ENCODE measurements around the gene MICALL2. TPM values are rescaled to one million over a fixed set of nuclear protein-coding genes. Genes with fewer than 3 reads are reported as not detected.

MICALL2 gene
- total and polyA plus RNA-seq, 4 donors: 19.0 to 70.6 (median 41.0) TPM

- 47 to 51% methylated on average over 21 to 22 of the region's 22 CpGs for WGBS, 2 donors
- TF ChIP-seq CTCF (IDR thresholded peaks at IDR 0.05; ENCODE audit: control extremely low read depth, extremely low read depth): no peak
- Histone ChIP-seq H3K4me3 (no peak overlapping the region), H3K9me3 (ENCODE audit: control insufficient read depth in 4 of 4, insufficient read depth in 3 of 4, low read length in 3 of 4) (no peaks in the 10 kb centered on the region), H3K27ac (ENCODE audit: low read depth in 1 of 2, low read length in 1 of 2) (no peak overlapping the region), H3K9ac (ENCODE audit: insufficient read depth in 1 of 2, low read length in 2 of 2) (no peak overlapping the region), H3K36me3 (ENCODE audit: control insufficient read depth in 4 of 4, insufficient read depth in 4 of 4, low read length in 4 of 4) (peaks cover 0 to 9% (median 0%) of the 10 kb centered on the region in 4 donors), H3K27me3 (ENCODE audit: control insufficient read depth in 3 of 3, insufficient read depth in 3 of 3, low read length in 2 of 3) (peaks cover 0 to 9% (median 0%) of the 10 kb centered on the region in 3 donors), H3K4me1 (ENCODE audit: control insufficient read depth in 5 of 5, insufficient read depth in 5 of 5, low read length in 5 of 5) (peaks cover 0 to 3% (median 0%) of the 10 kb centered on the region in 5 donors)
- DNase-seq (no peak), ATAC-seq (ENCODE audit: insufficient read depth, low FRiP score) (no peak)
Measured at GRCh38 chr7:1431634-1432380, 27.5 kb downstream of the MICALL2 start.

DNA sequence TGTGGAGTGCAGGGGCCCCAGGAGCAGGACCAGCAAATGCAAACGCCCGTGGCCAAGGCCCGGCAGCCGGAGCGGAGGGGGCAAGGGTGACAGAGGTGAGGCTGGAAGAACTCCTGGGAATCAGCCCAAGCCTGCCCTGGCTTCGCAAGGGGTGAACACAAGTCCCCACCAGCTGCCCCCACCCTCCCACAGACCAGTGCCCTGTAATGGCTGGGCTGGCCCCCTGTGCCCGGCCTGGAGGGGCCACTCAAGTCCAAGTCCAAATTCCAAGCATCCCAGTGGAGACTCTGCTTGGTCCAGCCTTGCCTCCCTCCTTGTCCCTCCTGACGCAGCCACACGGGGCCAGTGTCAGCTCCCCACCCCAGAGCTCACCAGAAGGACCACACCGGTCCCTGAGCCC is 28.0 kb downstream of the MICALL2 start:
- Histone ChIP-seq H3K4me3 (no peak overlapping the region), H3K4me1 (ENCODE audit: control insufficient read depth in 5 of 5, insufficient read depth in 5 of 5, low read length in 5 of 5) (peaks cover 0 to 3% (median 0%) of the 10 kb centered on the region in 5 donors), H3K9me3 (ENCODE audit: control insufficient read depth in 4 of 4, insufficient read depth in 3 of 4, low read length in 3 of 4) (no peaks in the 10 kb centered on the region), H3K27ac (ENCODE audit: low read depth in 1 of 2, low read length in 1 of 2) (no peak overlapping the region), H3K36me3 (ENCODE audit: control insufficient read depth in 4 of 4, insufficient read depth in 4 of 4, low read length in 4 of 4) (peaks cover 0 to 9% (median 0%) of the 10 kb centered on the region in 4 donors), H3K27me3 (ENCODE audit: control insufficient read depth in 3 of 3, insufficient read depth in 3 of 3, low read length in 2 of 3) (peaks cover 0 to 9% (median 0%) of the 10 kb centered on the region in 3 donors), H3K9ac (ENCODE audit: insufficient read depth in 1 of 2, low read length in 2 of 2) (no peak overlapping the region)
- no peak for TF ChIP-seq CTCF (IDR thresholded peaks at IDR 0.05; ENCODE audit: control extremely low read depth, extremely low read depth)
- 49 to 63% methylated on average over 10 of the region's 10 CpGs for WGBS, 2 donors
- ATAC-seq (ENCODE audit: insufficient read depth, low FRiP score) (no peak), DNase-seq (no peak)

DNA sequence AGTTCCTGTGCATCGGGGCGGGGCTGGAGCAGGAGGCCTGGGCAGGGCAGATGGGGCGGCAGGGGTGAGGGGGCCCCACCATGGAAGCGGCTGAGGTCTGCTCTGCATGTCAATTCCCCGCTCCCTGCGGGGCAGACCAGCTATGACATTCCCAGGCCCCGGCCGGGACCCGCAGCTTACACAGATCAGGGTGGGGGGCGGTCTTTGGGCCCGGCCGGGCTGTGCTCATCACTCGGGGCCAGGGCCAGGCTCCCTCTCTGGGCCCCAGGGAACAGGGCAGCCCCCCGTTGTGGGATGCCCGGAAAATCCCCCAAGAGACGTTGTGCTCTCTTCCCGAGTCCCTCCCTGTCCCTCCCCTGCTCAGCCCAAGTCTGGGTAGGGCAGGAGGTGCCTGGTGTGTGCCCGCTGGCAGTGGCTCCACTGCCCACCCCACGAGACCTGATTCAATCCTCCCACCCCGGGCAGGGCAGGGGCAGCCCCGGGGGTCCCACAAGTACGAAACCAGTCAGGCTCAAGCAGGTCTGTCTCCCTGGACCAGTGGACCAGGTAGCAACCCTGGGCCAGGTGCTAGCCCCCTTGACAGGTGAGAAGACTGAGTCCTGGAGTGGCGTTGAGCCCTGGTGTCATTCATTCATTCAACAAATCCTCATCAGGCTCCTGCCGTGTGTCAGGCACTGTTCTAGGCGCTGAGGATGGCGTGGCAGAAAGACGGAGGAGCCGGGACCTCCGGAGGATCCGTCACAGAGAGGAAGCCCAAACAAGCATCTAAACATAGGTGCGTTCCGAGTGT is 29.0 kb downstream of the MICALL2 start:
- H3K27me3 ChIP-seq (ENCODE audit: control insufficient read depth in 3 of 3, insufficient read depth in 3 of 3, low read length in 2 of 3): peaks cover 0 to 9% (median 0%) of the 10 kb centered on the region in 3 donors
- ATAC-seq (ENCODE audit: insufficient read depth, low FRiP score) (no peak), DNase-seq (no peak)
- no peak overlapping the region for H3K4me3 ChIP-seq
- H3K9ac ChIP-seq (ENCODE audit: insufficient read depth in 1 of 2, low read length in 2 of 2): no peak overlapping the region
- peaks cover 0 to 6% (median 0%) of the 10 kb centered on the region in 4 donors for H3K36me3 ChIP-seq (ENCODE audit: control insufficient read depth in 4 of 4, insufficient read depth in 4 of 4, low read length in 4 of 4)
- TF ChIP-seq CTCF (IDR thresholded peaks at IDR 0.05; ENCODE audit: control extremely low read depth, extremely low read depth): no peak
- 70 to 76% methylated on average over 30 to 32 of the region's 32 CpGs for WGBS, 2 donors
- peaks cover 0 to 3% (median 0%) of the 10 kb centered on the region in 5 donors for H3K4me1 ChIP-seq (ENCODE audit: control insufficient read depth in 5 of 5, insufficient read depth in 5 of 5, low read length in 5 of 5)
- no peak overlapping the region for H3K27ac ChIP-seq (ENCODE audit: low read depth in 1 of 2, low read length in 1 of 2)
- H3K9me3 ChIP-seq (ENCODE audit: control insufficient read depth in 4 of 4, insufficient read depth in 3 of 4, low read length in 3 of 4): no peaks in the 10 kb centered on the region
